Hepatic stellate cell (primary cell): Measurements from ENCODE around the gene RPS26.
"Not testable (repeated sequence)": the region's sequence is repeated elsewhere in the genome, so short reads cannot be mapped to it uniquely, and the experiment has no call there.

ENCODE experiments used
- DNase-seq: peaks from one replicate; pipeline ENCODE4 v3.0.0; 2011; ENCODE audit warnings: low spot score

The RPS26 gene

DNA sequence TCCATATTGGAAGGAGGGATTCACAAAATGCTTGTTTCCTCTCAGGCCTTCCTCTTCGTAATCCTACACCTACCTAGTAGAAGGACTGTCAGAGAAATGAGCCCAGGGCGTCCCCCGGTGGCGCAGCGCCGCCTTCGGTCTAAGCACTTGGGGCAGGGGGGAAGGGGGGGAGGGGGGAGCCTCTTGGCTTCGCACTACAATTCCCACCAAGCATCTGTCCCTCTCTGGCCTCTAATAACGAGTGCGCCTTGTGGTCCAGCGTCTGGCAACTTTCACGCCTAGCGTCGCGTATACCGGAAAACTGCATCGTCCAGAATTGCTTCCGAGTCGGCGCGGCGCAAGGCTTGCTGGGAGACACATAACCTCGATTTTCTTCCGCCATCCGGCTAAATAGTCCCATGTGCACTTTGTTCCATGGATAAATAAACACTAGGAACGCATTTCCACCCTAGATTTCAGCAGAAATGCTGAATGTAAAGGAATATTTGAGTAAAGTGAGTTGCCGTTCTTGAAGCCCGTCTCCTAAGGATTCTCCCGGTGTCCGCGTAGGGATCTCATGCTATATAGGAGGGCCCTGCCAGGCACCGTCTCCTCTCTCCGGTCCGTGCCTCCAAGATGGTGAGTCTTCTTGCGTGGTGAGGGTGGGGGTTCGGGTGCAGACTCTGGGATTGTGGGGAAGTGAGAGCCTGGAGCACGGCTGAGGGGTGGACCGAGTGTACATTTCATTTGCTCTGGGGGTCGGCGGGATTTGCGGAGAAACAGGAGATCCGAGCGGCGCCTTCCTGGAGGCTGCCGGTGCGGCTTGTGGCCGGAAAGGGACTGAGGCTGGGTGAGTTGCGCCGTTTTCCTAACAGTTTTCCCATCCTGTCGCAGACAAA, at the start of gene RPS26:
TSS of gene RPS26 (plus strand) at position 367 of the 878 bp plus-strand sequence. CDS start at position 616, 249 bp downstream.
- DNase-seq = peak; percentile 88

DNA sequence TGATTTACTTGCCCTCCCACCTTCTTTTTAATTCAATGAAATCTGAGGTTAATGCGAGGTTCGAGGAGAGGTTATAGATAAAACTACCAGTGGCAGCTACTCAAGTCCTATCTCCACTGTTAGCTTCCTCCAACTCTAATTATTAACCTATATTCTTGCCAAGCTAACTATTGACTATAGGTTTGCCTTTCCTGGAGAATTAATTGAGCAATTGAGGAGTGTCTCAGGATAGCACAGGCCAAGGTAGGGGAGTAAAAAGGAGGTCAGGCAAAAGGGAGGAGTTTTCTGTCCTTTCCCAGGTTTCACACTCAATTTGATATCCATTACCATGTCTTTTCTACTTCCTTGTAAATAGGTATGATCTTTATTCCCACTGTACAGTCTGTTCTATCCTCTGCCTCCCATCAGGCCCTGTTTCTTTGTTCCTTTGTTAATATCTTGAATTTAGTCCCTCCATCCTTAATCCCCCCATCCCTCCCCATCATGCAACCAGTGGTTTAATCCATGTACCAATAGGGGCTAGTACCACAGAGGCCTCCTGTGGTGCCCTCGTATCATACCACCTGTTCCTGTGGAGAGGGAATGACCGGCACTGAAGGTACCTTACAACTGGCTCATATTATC, 48.4 kb upstream of the RPS26 start:
- no peak for DNase-seq

DNA sequence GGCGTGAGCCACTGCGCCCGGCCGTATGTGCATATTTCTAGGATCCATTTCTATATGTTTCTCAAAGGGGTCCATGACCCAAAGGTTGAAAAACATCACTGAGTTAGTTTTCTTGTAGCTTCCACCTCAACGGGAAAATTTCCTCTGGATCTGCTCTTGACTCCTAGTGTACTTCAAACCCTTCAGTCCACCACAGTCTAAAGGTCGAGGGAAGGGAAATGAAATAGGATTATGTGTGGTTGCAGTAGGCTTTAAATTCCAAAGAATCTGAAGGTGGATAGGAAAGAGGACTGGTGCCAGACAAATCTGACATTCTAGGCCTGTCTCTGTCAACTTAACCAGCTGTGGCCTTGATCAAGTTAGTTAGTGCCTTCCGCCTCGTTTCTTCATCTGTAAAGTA, 46.4 kb upstream of the RPS26 start:
- no peak for DNase-seq

DNA sequence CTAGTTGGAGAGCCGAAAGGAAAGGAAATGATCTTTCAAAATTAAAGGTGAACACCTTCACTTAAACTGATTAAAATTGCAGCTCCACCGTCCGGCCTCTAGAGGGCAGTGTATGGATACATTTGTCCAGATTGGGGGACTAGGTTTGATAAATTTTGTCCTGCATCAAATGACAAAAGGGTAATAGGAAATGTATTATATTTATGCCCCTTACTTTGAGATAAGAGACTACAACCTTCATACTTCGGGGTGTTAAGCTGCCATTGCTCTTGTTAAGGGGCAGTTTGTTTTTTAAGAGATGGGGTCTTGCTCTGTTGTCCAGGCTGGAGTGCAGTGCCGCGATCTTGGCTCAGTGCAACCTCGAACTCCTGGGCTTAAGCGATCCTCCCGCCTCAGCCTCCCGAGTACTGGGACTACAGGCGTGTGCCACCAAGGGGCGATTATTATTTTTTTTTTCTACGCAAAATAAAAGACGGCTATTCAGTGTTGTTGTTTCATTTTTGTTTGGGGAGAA, 45.5 kb upstream of the RPS26 start:
- peak; percentile 57 for DNase-seq

DNA sequence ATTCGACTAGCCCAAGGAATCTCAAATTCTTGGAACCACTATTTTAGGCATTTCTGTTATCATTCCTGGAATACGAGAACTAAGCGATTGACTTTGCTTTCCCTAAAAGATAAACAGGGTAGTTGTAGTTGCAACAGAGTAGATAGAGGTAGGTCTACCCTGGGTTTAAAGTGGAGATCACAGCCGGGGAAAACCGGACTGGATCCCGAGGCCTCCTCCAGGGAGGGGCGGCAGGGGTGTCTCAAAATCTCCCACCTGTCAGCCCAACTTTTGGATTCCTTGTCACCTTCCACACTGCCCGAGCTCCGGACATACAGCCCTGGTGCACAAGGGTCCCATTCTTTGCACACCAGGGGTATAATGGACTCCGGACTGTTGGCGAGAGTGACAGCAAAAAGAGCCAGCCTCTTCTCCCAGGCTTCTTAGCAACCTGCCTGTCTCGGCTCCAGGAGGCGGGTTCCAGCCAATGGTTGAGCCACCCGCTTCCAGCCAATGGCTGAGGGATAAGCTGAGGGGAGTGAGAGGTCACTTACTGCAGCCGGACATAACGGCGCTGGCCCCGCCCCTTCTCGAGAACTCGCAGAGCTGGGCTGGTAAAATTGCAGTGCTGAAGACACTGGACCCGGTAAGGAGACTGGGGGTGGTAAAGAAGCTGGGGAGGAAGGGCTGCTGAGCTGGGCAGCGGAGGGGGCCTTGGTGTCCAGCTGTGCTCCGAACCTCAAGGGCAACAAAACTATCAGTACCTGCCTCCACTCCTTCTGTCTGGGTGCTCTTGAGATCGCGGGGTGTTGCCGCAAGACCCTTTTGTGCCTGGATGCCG, 44.8 kb upstream of the RPS26 start, which contains the start of gene SUOX:
TSS of gene SUOX (plus strand) at position 562 of the 820 bp plus-strand sequence. CDS start 4,946 bp downstream, outside the sequence.
- DNase-seq = peak; percentile 100

DNA sequence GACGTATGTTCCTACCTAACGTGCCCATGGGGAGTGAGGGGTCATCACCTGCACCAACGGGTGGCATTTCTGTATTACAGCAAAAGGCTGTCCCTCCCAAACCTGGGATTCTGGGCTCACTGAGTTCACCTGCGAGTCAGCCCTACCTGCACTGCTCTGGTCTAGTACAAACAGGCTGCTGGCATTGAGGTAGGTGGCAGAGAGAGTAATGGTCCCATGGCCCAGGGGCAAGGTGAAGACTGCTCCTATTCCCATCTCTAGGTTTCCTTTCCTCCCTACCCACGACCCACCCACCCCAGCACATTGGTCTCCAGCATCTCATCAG, 44.2 kb upstream of the RPS26 start:
- DNase-seq = no peak

DNA sequence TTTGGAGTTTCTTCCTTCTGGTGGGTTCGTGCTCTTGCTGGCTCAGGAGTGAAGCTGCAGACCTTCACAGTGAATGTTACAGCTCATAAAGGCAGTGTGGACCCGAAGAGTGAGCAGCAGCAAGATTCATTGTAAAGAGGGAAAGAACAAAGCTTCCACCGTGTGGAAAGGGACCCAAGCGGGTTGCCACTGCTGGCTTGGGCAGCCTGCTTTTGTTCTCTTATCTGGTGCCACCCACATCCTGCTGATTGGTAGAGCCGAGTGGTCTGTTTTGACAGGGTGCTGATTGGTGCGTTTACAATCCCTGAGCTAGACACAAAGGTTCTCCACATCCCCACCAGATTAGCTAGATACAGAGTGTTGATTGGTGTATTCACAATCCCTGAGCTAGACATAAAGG, 42.2 kb upstream of the RPS26 start:
- not testable (repeated sequence) for DNase-seq

DNA sequence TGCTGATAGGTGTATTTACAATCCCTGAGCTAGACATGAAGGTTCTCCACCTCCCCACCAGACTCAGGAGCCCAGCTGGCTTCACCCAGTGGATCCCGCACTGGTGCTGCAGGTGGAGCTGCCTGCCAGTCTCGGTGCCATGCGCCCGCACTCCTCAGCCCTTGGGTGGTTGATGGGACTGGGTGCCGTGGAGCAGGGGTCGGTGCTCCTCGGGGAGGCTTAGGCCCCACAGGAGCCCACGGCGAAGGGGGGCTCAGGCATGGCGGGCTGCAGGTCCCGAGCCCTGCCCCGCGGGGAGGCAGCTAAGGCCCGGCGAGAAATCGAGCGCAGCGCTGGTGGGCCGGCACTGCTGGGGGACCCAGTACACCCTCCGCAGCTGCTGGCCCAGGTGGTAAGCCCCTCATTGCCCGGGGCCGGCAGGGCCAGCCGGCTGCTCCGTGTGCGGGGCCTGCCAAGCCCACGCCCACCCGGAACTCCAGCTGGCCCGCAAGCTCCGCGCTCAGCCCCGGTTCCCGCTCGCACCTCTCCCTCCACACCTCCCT, 41.6 kb upstream of the RPS26 start:
- not testable (repeated sequence) for DNase-seq

DNA sequence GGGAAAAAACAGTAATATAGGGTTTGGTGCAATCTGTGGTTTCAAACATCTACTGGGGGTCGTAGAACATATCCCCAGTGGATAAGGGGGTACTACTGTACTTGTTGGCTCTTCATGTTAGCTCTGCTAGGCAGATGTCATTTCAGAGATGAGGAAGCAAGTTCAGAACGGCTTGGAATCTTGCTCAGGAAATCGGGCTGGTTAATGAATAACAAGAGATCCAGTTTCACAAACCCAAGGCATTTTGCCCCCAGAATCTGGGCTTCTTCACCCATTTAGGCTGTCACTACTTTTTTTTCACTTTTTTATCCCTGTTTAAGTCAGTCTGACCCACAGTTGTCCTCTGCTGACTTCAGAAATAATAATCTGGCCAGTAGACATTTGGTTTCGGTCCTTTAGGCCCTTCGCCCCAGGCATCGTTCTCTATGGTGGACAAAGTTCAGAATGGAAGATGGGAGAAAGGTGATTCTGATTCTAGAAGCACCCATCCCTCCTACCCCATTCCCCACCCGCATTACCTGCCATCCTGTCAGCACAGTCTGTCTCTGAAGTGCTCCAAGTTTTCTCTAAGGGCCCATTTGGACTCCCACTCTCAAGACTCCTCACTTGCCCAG, 40.1 kb upstream of the RPS26 start:
- no peak for DNase-seq

DNA sequence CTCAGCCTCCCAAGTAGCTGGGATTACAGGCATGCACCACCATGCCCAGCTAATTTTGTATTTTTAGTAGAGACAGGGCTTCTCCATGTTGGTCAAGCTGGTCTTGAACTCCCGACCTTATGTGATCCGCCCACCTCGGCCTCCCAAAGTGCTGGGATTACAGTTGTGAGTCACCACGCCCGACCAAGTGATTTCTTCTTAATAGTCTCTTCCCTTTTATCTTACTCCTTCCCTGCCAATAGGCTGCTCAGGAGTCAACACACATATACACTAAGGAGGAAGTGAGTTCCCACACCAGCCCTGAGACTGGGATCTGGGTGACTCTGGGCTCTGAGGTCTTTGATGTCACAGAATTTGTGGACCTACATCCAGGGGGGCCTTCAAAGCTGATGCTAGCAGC, 38.3 kb upstream of the RPS26 start:
- DNase-seq = not testable (repeated sequence)

DNA sequence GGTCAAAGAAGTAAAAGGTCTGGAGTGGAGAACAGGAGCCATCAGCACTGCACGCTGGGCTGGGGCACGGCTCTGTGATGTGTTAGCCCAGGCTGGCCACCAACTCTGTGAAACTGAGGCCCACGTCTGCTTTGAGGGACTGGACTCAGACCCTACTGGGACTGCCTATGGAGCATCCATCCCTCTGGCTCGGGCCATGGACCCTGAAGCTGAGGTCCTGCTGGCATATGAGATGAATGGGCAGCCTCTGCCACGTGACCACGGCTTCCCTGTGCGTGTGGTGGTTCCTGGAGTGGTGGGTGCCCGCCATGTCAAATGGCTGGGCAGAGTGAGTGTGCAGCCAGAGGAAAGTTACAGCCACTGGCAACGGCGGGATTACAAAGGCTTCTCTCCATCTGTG, 37.5 kb upstream of the RPS26 start:
- DNase-seq = no peak

DNA sequence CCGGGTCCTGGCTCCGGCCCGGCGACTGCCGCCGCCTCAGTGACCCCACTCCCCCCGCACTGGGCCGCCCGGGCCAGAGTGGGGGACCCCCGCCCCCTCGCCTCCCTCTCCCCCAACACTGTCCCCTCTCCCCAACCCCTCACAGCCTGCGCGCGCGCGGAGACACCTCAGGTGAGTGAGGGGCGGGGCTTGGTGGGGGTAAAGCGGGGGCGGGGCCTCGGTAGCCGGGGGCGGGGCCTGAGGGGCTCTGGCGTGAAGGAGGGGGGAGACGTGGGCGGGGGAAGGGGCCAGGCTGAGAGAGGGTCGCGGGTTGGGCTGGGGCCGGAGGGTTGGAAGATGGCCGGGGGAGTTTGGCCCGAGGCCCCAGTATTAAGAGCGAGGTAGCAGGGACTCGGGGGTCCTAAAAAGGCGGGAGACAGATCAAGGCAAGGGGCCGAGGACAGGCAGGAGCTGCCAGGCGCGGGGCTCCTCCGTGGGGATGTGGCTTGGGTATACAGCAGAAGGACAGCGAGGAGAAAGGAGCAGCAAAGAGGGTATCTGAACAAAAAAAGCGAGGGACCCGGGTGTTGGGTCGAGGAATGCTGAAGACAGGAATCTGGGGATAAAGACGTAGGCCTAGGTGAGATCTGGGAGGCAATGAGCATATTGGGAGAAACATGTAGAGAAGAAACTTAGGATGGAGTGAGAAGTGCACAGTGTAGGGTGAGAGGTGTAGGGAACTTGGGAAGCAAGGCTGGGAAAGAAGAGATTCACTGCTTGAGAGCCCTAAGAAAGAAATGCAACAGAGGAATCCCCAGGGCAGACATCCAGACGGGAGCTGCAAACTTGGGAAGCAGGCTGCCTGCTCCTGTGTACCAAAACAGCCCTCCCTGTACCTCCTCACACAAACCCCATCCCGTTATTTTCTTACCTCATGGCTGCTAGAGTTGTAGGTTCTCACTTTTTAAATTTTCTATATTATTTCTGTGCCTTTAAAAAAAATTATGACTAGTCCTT, 33.9 kb upstream of the RPS26 start:
- DNase-seq = peak; percentile 64

DNA sequence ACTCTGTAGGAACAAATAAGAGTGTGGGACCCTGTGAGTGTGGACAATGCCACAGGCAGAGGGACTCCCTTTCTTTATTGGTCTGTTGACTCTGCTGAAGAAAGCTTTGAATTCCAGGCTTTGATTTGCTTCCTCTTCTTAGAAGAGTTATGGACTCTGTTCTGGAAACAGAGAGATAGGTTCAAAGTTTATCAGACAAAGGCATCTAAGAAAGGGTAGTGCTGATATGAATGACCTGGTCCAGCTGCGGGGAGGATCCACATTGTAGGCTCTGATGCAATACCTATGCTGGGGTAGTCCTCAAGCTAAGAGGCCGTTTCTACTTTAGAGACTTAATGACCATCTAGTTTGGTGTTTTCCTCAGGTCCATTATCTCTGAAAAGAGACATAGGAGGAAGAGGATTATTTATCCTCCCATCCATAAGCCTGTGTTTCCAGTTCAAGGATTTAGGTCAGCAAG, 31.6 kb upstream of the RPS26 start:
- no peak for DNase-seq

DNA sequence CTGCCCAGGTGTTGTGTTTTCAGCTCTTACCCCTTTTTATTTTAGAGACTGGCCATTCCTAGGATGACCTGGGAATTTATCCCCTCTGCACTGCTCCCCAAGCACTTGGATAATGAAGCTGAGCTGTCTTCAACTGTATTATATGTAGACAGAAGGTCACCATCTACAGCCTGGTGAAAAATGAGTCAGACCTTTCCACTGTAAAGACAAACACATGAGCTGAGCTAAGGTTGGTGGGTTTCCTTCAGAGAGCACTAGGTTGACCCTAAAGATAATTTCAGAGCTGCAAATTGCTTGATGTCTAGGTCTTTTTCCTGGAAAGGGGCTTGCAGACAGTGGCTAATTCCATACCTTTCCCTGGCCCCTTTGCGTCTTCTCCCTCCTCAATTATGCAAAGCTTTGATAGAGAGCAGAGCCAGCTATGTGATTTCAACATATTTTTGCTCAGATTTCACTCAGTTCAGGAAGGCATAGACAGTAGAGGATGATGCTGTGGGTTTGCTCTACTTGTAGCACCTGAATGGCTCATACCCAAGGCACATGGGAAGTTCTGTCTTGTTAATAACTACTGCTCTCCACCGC, 30.1 kb upstream of the RPS26 start:
- no peak for DNase-seq

DNA sequence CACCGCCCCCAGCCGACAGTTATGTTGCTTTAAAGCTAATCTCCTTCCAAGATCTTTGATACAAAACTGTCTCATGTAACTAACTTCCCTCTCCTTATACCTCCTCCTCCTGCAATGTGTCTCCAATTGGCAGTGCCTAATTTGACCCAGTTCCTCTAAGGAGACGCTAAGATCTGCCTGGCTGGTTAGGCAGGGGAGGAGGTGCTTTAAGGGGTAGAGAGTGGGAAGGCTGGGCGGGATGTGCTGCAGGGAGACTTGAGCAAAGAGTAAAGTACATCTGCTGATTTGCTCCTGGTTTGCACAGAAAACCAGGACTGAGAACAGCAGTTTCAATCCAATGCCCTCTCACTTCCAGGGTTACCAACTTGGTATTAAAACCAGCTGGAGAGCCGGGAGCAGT, 28.2 kb upstream of the RPS26 start:
- no peak for DNase-seq

DNA sequence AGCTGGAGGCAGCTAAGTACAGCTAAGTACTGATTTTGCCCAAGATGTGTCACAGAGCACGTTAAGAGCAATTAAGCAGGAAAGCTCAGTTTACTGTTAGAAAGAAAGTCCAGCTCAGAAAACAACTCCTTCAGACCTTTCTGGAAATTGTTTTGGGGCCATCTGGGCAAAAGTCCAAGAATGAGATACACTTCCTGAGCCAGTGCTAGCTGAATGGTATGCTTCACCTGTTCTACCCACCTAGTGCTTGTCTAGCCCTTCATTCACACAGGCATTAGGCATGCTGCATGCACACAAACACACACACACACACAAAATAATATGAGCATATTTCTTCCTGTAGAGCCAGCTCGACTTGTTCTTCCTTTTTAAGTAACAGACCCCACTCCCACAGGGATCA, 27.5 kb upstream of the RPS26 start:
- DNase-seq = no peak

DNA sequence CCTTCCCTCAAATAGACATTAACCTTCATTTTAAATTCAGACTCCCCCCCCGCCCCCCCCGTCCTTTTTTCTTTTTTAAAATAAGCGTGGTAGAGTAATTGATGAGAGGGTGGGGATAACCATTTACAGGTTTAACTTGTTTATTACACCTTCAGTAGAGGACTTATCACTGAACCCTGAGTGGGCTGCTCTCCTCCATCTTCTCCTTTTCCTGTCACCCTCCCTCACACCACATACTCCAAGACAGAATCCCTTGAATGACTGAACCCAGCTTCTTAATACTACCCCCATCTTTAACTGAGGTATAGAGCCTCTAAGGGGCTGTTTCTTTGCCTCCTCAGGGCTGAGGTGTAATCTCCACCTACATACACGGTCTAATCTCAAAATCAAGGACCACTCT, 24.5 kb upstream of the RPS26 start:
- no peak for DNase-seq

DNA sequence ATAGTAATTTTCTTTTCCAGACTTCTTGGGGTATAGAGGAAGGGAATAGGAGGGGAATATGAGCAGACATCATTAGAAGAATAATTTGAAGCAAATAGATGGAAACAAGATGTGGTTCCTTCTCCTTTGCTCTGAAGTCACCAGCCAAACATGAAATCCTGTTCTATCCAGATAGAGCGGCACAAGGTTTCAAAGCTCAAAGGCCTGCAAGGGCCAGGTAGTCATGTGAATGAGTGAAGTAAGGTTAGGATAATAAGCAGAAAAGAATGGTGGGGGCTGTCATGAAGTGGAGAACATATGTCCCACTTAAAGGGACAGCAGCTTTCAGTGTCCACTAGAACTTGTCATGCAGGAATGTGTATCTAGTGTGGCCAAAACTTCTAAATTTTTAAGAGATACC, 23.4 kb upstream of the RPS26 start:
- no peak for DNase-seq

DNA sequence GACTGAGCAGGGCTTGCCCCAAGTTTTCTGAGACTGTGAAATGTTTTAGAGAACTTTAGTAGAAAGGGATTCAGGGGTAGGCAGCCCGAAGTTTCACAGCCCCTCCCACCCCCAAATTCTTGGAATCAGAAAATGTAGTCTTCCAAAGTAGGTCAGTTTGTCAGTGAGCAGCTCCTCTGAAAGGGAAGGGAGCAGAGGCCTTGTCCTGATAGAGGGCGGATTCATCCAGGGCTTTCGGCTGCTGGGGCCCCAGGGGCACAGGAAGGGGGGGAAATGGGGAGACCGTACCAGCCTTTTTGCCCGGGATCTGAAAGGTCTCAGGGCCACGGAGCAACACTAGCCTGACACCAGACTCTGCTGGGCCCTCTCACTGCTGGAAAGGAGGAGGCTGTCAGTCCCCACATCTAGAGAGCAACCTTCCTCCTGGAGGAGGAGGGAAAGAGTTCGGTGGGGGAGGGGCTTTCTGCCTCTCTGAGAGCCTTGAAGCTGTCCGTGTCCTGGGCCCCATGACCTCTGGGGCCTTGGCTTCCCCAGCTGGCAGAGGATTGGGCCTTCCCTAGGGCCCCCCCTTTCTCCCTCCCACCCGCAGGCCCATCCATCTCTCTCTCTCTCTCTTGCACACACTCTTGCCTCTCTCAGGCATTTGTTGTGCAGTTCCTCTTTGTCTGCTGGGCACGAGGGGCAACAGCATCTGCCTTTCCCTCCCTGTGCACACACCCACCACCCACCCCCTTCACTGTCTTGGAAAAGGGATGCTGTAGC, 21.1 kb upstream of the RPS26 start, which contains the start of gene IKZF4:
TSS of gene IKZF4 (plus strand) at position 621 of the 762 bp plus-strand sequence. CDS start 451 bp downstream, outside the sequence.
- DNase-seq = peak; percentile 19
